Activated T-cell treated with anti-CD3 and anti-CD28 coated beads, Interleukin-2, amount 50 U/mL, for 1 hour (primary cell): ENCODE measurements around the gene CHPF.

Experiments
- DNase-seq: peaks from one replicate; pipeline ENCODE4 v3.0.0-alpha.2; 2020

CHPF gene

DNA sequence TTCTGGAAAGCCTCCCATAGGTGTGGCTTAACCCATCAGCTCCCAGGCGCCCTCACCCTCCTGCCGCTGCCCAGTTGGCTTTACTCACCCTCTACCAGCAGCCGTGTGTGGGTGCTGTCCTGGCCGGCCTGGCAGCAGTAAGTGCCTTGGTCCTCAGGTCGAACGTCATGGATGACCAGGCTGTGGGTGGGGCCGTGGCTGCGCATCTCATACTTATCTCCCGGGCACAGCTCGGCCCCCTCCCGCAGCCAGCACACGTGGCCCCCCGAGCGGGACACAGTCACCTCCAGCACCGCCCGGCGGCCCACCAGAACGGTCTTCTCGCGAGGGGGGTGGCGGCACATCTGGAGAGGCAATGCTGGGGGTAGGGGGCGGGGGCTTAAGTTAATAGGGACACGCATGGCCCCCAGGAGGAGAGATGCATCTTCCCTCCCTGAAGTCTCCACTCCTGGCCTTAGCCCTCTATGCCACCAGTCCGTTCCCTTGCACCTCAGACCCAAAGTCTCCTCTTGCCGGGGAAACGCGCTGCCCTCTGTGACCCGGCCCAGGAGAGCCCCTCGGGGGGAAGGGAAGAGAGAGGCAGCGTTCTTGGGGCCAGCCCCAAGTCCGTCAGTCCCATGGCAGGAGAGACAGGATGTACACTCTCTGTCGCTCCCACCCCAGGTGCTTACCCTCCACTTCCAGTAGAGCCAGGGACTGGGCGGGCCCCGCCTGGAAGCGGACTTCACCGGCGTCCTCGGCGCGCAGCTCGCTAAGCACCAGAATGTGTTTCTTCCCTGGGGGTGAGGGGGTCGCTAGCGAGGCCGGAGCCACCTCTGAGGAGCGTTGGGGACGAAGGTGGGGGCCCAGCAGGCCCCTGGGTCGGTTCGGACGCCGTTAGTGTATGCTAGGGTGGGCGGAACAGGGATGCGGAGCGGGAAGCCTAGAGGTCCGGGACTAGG, 8.1 kb upstream of the CHPF start:
- DNase-seq: no peak

DNA sequence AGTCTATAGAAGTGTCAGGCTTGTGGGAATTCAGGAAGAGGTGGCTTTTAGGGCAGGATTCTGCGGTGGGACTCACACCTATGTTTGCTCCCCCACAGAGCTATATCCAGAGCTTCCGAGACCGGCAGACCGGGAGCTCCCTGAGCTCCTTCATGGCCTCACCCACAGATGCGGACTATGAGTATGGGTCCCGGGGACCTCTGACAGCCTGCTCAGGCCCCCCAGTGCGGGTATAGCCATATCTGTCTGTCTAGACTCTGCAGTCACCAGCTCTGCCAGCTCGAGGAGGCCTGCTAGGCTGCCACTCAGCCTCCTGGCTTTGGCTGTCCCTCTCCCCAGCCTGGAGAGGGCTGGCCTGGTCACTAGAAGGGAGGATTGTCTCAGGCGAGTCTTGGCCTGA, 6.0 kb upstream of the CHPF start:
- no peak for DNase-seq

DNA sequence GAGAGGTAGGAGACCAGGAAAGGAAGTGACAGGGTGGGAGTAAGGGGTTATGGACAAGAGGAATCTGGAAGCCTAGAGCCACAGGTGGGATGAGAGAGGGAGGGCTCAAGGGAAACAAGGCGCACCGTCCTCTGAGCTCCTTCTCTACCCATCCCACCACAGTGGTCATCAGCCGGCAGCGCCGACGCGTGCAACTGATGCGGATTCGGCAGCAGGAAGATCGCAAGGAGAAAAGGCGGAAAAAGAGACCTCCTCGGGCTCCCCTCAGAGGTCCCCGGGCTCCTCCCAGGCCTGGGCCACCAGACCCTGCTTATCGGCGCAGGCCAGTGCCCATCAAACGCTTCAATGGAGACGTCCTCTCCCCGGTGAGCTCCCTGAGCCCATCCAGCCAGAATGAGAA, 5.4 kb upstream of the CHPF start:
- no peak for DNase-seq

DNA sequence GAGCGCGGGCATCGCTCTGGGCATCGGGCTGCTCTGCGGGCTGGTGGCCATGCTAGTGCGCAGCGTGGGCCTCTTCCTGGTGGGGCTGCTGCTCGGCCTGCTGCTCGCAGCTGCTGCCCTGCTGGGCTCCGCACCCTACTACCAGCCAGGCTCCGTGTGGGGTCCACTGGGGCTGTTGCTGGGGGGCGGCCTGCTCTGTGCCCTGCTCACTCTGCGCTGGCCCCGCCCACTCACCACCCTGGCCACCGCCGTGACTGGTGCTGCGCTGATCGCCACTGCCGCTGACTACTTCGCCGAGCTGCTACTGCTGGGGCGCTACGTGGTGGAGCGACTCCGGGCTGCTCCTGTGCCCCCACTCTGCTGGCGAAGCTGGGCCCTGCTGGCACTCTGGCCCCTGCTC, 4.0 kb upstream of the CHPF start:
- DNase-seq: no peak

DNA sequence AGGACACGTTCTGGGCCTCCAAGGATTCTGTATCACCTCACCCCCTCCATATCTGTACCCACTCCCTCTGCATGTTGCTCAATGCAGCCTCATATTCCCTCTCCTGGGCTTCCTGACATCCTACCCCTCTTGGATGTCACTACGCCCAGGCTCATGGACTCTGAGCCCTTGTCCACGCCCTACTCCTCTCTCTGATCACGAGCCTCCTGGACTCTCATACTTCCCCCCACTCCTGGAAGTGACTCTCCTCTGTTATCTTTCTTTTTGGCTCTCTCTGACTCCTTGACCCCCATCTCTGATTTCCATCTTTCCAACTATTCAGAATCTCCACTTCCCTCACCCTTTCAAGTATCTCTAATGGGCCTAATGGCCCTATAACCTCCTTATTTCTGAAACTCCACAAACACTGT, 2.3 kb upstream of the CHPF start:
- no peak for DNase-seq

DNA sequence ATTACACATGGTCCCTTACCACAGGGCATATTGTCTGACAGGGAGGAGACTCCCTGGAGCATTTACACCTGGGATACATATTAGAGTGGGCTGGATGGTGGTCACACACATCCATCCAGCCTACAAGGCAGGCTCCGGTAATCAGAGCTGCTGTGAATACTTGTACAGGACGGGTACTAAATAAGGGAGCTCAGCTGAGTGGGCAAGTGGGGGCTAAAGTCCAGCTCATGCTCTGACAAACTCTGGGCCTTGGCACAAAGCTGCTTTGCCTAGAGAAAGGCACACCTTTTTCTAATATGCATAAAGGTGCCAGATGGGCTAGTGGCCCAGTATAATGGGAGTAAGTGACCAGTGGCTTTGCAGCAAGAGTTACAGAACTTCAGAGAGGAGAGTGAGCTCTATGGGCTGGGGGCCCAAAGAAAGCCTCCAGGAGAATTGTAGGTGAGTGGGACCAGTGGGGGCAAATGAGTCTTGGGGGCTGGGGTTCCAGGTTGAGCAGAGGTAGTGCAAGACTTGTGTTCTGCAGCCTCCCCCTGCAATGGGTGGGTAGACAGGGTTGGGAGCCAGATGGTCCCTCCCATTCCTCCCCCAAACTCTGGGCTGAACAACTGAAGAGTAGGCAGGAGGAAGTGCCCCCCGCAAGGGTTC, 1.8 kb upstream of the CHPF start:
- DNase-seq: no peak

DNA sequence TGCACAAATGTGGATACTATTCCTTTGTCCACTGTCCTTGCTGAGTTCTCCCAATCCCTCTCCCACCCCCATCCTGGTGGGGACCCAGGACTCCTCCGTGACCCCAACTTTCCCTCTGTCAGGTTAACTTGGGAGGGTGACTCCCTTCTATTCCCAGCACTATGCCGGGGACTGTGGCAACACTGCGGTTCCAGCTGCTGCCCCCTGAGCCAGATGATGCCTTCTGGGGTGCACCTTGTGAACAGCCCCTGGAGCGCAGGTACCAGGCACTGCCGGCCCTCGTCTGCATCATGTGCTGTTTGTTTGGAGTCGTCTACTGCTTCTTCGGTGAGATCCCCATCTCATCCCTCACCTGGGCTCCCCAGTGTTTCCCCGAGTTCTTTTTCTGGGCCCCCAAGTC, 958 bp upstream of the CHPF start:
- no peak for DNase-seq

DNA sequence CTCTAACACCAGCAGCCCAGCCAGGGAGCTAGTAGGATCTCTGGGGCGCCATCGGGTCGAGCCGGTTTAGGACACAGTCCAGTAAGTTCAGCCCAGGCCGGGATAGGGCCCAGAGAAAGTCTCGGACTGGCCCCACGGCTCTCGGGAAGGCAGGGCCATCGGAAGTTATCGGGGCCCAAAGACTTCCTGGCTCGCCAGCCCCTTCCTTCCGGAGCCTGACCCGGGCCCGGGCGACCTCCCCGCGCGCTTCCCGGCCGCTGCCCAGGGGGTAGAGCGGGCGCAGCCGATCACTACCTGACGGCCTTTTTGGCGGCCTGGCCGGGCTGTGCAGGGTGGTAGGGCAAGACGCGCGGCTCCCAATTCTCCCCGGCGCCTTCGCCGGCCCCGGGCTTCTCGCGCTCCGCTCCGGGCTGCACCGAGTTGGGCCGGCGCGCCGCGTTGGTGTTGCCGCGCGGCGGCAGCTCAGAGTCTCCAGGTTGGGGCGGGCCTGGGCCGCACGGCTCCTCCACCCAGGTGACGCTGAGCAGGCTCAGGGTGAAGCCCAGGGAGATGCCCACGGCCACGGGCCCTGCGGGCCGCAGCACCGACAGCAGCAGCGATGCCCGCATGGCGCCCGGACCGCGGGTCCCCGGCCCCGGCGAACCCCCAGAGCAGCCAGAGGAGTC, 546 bp downstream of the CHPF start:
- no peak for DNase-seq

DNA sequence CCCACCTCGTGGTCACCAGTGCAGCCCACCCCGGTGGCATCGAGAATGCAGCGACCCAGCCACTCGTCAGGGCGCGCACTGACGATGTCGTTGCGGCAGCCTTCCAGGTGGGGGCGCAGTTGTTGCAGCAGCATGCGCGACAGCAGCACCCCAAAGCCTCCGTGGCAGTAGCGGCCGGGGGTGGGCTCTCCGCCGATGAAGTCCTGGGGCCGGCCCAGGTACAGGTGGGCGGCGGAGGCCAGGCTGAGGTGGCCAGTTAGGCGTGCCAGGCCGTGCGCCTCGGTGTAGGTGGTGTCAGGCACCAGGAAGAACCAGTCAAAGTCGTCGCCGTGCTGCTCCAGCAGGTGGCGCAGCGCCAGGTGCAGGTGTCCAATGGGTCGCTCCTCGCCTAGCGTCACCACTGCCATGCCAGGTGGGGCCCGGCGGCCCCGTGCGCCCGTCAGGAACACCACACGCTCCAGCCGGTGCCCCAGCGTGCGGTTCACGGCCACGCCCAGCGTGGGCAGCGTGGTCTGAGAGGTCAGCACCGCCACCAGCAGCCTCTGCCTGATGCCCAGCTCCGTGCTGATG, 1.9 kb downstream of the CHPF start:
- peak; percentile 93 for DNase-seq

DNA sequence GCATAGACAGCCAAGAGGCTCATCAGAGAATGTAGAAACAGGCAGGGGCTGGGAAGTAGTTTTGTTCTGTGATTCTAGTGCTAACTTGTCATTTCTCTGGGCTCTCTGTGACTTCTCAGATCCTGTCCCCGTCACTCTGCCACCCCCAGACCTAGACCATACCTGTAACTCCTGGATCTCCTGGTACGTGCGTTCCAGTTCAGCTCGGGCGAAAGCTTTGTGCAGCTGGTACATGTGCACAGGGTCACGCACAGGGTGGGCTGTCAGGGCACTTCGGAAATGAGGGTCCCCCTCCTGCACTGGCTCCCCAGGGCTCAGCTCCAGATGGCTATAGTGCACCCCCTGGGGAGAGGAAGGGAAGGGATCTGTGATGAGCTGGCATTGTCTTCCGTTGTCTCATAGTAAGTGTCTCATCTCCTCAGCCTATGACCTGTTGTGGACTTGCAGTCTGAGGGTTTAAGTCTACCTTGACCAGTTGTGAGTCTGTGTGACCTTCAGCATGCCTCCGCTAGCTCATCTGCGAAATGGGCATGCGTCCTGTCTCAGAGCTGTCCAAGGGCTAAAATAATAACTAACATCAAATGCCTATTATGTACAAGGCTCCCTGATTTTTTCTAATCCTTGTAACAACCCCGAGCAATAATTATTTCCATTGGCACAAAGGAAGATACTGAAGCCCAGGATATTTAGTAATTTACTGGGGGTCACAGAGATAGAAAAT, 2.7 kb downstream of the CHPF start:
- no peak for DNase-seq

DNA sequence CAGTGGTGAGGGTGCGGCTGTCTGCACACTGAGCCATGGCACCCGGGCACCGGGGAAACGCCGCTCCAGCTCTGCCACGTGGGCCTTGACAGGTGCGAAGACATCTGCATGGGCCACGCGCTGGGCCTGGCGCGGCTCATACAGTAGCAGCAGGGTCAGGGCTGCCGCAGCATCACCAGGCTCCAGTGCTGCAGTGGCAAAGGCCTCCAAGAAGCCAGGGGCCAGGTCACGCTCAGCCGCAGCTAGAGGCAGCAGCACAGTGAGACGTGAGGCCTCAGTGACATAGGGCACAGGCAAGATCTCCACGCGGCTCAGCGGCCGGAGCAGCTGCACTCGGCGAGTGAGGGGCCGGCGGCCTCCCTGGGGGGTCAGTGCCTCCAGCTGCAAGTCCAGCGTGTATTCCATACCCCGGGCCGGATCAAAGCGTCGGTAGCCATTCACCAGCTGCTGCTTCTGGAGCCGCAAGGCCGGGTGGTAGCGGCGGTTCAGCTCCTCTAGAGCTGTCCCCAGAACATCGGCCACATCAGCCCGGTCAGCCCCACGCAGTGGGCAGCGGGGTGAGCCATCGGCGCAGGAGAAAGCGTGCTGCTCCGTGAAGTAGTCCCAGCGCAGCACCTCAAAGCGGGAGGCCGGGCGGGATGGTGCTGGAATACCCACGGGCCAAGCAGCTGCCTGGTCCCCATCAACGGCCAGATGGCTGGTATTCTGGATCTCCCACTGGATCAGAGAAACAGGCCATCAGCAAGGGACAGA, 3.5 kb downstream of the CHPF start:
- no peak for DNase-seq

DNA sequence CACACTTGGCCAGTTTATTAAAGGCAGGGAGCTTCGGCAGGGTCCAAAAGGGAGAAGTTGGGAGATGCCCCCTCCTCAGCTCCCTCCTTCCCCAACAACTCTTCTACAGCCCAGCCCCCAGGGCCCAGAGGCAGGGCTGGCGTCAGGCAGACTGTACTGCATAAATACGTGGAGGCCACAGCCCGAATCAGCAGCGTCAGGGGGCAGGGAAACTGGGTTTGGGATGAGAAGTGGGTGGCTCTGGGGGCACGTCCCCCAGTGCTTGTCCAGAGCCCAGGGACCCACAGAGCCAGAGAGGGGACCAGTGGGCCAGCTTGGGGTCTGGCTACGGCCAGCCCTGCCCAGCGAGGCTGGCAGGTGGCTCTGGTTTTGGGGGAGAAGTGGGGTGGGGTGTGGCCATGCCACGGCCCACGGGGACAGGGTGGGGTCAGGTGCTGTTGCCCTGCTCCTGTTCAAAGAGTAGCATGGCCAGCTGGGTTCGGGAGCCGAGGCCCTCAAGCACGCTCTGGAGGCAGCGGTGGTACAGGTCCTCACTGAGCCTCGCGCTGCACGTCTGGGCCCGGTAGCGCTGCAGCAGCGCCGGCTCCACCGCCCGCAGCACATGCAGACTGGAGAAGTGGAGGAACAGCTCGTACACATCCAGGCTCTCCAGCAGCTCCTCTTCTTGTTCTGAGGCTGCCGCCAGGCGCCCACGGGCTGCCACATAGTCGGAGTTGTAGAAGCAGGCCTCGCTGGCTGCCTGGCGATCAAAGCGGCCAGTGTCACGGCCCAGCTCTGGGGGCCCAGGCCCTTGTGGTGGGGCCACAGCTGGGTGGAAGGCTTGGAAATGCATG, 4.4 kb downstream of the CHPF start:
- DNase-seq: no peak

DNA sequence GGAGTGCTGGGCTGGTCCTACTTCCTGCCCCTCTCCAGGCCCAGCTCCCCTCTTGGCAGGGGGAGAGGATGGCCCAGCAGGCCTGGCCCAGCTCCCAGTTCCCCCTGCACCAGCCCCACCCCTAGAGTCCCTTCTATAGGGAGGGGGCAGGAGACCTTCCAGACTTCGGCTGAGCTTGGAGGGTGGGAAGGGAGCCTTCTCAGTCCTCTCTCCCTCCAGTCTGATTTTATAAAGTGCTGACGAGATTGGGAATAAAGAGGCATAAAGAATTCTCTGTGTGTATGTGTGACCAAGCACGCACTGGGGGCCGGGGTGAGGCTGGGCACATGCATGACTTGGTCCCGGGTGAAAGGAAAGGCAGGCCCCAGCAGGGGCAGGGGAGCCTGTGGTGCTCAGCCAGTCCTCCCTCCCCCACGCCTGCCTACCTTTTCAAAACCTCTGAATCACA, 5.1 kb downstream of the CHPF start:
- no peak for DNase-seq

DNA sequence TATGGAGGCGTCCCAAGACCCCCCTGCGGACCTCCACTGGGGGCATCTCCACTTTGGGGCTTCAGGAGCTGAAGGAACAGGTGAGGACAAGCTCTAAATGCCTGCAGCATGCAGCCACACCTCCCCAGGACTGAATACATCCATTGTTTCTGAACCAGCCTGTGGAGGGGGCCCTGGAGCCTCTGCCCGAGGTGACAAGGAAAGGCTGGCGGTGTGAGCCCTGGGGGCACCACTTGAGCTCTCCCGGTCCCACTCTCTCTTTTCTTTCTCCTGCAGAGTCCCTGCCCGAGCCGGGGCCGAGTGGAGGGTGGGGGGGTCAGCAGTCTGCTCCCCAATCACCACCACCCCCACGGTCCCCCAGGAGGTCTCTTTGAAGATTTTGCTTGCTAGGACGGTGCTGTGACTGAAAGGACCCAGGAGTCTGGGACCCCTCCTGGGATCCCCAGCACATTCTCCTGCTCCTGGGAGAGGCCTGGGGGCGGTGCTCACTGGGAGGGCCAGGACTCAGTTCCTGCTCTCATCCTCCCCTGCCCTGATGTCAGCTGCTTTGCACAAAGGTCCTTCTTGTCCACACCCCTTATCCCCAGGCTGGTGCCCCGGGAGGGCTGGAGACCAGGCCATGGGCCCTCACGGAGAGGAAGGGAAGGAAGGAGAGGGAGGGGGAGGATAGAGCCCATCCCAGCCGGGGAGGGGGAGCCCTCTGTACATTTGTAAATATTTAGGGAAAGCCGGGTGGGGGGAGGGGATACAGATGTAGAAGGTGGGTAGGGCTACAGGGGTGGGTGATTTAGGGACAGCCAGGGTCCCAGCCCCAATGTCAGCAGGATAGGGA, 5.7 kb downstream of the CHPF start:
- no peak for DNase-seq

DNA sequence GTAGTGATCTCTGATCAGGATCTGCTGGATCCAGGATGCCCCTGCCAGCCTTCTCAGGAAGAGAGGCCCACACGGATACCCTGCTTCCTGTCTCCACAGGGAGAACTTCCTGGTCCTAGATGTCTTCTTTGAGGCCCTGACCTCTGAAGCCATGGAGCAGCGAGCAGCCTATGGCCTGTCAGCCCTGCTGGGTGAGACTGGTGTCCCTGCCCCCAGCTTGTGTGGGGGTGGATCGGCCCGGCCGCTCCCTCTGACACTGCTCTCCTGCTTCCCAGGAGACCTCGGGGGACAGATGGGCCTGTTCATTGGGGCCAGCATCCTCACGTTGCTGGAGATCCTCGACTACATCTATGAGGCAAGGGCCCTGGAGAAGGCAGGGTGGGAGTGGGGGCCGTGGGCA, 6.6 kb downstream of the CHPF start:
- DNase-seq: no peak

DNA sequence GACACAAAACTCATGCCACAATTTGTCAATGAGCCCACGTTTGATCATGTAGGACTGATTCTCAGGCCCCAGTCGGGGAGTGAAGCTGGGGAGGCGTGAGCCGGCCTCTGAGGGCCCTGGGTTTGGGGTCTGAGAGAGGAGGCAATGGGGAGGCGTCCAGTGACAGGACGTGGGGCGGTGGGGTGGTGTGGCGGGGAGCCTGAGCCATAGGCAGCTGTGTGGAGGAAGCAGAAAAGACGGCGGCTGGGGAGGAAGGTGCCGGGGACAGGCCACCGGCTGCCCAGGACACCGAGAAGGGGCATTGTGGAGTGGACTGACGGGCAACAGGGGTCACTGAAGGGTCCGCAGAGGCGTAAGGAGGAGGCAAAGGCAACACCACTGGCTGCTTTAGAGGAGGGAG, 7.2 kb downstream of the CHPF start:
- no peak for DNase-seq

DNA sequence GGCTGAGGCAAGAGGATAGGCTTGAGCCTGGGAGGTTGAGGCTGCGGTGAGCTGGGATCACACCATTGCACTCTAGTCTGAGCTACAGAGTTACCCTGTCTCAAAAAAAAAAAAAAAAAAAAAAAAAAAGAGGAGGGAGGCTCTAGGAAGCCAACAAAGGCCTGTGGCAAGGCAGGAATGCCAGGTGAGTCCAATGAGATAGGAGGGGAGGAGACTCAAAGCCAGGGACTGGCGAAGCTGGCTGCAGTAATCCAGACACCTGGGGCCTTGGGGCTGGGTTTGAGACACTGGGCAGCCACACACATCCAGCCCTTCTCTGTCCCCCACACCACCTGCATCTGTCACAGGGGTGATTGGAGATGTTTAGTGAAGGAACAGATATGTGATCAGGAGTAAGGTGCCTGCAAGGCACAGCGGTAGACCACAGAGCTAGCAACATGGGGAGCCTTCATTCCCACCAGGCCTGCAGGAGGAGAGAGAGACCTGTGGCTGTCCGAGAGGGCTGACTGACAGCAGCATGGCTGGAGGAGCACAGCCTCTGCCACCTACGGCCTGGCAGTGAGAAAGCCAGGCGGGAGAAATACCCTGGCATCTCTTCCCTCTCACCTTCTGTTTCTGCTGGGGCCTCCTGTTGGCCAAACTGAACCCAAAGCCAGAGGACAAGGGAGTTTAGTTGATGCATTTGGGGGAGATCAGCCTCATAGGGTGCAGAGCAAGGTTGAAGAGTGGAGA, 9.5 kb downstream of the CHPF start:
- DNase-seq: no peak

DNA sequence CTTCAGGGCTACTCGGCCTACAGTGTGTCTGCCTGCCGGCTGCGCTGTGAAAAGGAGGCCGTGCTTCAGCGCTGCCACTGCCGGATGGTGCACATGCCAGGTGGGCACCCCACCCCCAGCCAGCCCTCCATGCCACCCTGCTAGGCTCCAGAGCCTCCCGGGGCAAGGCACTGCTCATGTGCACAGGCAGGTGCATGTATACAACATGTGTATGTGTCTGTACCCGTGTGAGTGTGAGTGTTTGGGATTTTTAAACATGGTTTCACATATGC, 11.3 kb downstream of the CHPF start:
- no peak for DNase-seq

DNA sequence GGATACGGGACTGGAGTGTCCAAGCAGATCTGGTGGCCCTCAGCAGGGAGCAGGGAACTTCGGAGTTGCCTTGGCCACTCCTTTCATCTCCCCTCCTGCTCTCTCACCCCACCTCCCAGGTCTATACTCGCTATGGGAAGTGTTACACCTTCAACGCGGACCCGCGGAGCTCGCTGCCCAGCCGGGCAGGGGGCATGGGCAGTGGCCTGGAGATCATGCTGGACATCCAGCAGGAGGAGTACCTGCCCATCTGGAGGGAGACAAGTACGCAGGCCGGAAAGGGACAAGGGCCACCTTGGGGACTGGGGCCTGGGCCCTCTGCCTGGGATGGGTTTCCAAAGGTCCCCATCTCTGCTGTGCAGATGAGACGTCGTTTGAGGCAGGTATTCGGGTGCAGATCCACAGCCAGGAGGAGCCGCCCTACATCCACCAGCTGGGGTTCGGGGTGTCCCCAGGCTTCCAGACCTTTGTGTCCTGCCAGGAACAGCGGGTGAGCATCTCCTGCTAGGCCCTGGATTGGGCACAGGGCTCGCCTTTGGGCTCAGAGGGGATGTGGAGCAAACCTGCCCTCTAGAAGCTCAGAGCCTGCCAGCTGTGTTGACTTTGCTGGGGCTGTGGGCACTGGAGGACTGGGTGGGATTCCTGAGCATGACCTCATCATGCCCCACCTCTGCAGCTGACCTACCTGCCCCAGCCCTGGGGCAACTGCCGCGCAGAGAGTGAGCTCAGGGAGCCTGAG, 11.8 kb downstream of the CHPF start:
- no peak for DNase-seq
